Activated naive CD8-positive, alpha-beta T cell treated with anti-CD3 and anti-CD28 coated beads, Interleukin-2, amount 10 ng/mL, durations not matched to agents 7 days and 5 days (primary cell): ENCODE measurements around the gene TGOLN2. TPM values are rescaled to one million over a fixed set of nuclear protein-coding genes. Genes with fewer than 3 reads are reported as not detected.
"Not testable (repeated sequence)": the region's sequence is repeated elsewhere in the genome, so short reads cannot be mapped to it uniquely, and the experiment has no call there.

ENCODE experiments used
- ATAC-seq: fragments of 150-1000 bp; cut with Tn5 transposase; one replicate; pipeline ENCODE4 v1.10.0; 2021; ENCODE audit warnings: low read depth, moderate library complexity
- POLR2A ChIA-PET: fragments of 350-600 bp; sonication (Branson Sonifier 250); formaldehyde crosslinking; loops from one replicate; lab custom pipeline; 2021; ENCODE audit warnings: antibody characterized with exemption; lab: Charles Lee
- DNase-seq: peaks from one replicate; pipeline ENCODE4 v3.0.0; 2021
- H3K27ac Mint-ChIP-seq: one replicate; pipeline ENCODE4 v1.8.0; 2022; ENCODE audit warnings: mild to moderate bottlenecking, mixed read lengths
- H3K27me3 Mint-ChIP-seq: one replicate; pipeline ENCODE4 v1.8.0; 2022; ENCODE audit warnings: mild to moderate bottlenecking, moderate library complexity, mixed read lengths
- H3K36me3 Mint-ChIP-seq: one replicate; pipeline ENCODE4 v1.8.0; 2021; ENCODE audit warnings: mild to moderate bottlenecking, mixed read lengths
- H3K4me1 Mint-ChIP-seq: one replicate; pipeline ENCODE4 v1.8.0; 2021; ENCODE audit warnings: mixed read lengths
- H3K4me3 Mint-ChIP-seq: one replicate; pipeline ENCODE4 v1.8.0; 2022; ENCODE audit warnings: mild to moderate bottlenecking, moderate library complexity, mixed read lengths
- H3K9me3 Mint-ChIP-seq: one replicate; pipeline ENCODE4 v1.8.0; 2021; ENCODE audit warnings: mixed read lengths
- total RNA-seq, 2 experiments: library from RNA; stranded (reverse); gene quantifications; one replicate each; pipeline ENCODE4 v1.2.3, GENCODE V29; 2021

Gene TGOLN2
- total RNA-seq, 2 experiments from 2014 or later: 144 to 148 TPM

GRCh38 chr2:85329701-85330100, 1.9 kb upstream of the TGOLN2 start:
- POLR2A ChIA-PET: interaction anchor here (0.7 kb wide), 1 partner anchor 560 kb away, joined by 7 read pairs; no protein-coding TSS in a partner anchor
- not testable (repeated sequence) for H3K4me3 Mint-ChIP-seq, H3K27me3 Mint-ChIP-seq, H3K9me3 Mint-ChIP-seq, ATAC-seq, DNase-seq
- Mint-ChIP-seq H3K4me1 (peaks cover 14% of the 10 kb centered on the region), H3K27ac (peak overlapping the region; percentile 2), H3K36me3 (peaks cover 30% of the 10 kb centered on the region)

- ATAC-seq (no peak), DNase-seq (no peak)
- H3K9me3 Mint-ChIP-seq: no peaks in the 10 kb centered on the region
- H3K36me3 Mint-ChIP-seq: peaks cover 35% of the 10 kb centered on the region
- no peak overlapping the region for H3K27ac Mint-ChIP-seq
- H3K27me3 Mint-ChIP-seq: no peaks in the 10 kb centered on the region
- H3K4me1 Mint-ChIP-seq: peaks cover 18% of the 10 kb centered on the region
- H3K4me3 Mint-ChIP-seq: peak overlapping the region; percentile 9
- POLR2A ChIA-PET: interaction anchor here (1.2 to 4.6 kb wide), 2 partner anchors 108 to 211 kb away, joined by 3 to 32 read pairs; partner anchors contain the start of gene MAT2A
These were observed 1.4 kb upstream of the TGOLN2 start for GRCh38 chr2:85329181-85329651.

- H3K9me3 Mint-ChIP-seq: no peaks in the 10 kb centered on the region
- DNase-seq: peak; percentile 79
- peak; percentile 41 for ATAC-seq
- peak overlapping the region; percentile 100 for H3K27ac Mint-ChIP-seq
- H3K27me3 Mint-ChIP-seq: no peaks in the 10 kb centered on the region
- POLR2A ChIA-PET: interaction anchor here (0.7 to 4.9 kb wide), 29 partner anchors 9 to 785 kb away, joined by 3 to 84 read pairs (median 5); partner anchors contain the start of genes ELMOD3, GGCX, KCMF1 and MAT2A
- peaks cover 32% of the 10 kb centered on the region for H3K4me1 Mint-ChIP-seq
- H3K36me3 Mint-ChIP-seq: peaks cover 52% of the 10 kb centered on the region
- H3K4me3 Mint-ChIP-seq: peak overlapping the region; percentile 99
These were observed 498 bp downstream of the TGOLN2 start for GRCh38 chr2:85327160-85327821.

GRCh38 chr2:85326406-85327159, 1.2 kb downstream of the TGOLN2 start:
- H3K4me1 Mint-ChIP-seq: peaks cover 38% of the 10 kb centered on the region
- no peaks in the 10 kb centered on the region for H3K9me3 Mint-ChIP-seq
- no peaks in the 10 kb centered on the region for H3K27me3 Mint-ChIP-seq
- POLR2A ChIA-PET: interaction anchor here (0.6 to 4.9 kb wide), 28 partner anchors 8 to 1459 kb away, joined by 3 to 84 read pairs (median 5); partner anchors contain the start of genes ELMOD3, GGCX, KCMF1 and MAT2A
- H3K4me3 Mint-ChIP-seq: peak overlapping the region; percentile 99
- peak overlapping the region; percentile 100 for H3K27ac Mint-ChIP-seq
- peak; percentile 32 for ATAC-seq
- peaks cover 59% of the 10 kb centered on the region for H3K36me3 Mint-ChIP-seq
- DNase-seq: peak; percentile 61

- DNase-seq (no peak), ATAC-seq (no peak)
- peak overlapping the region; percentile 99 for H3K4me3 Mint-ChIP-seq
- peaks cover 48% of the 10 kb centered on the region for H3K4me1 Mint-ChIP-seq
- POLR2A ChIA-PET: interaction anchor here (1.0 to 4.9 kb wide), 6 partner anchors 12 to 215 kb away, joined by 4 to 35 read pairs (median 22); partner anchors contain the start of genes ELMOD3, MAT2A and RETSAT
- H3K9me3 Mint-ChIP-seq: no peaks in the 10 kb centered on the region
- no peaks in the 10 kb centered on the region for H3K27me3 Mint-ChIP-seq
- H3K27ac Mint-ChIP-seq: peak overlapping the region; percentile 100
- H3K36me3 Mint-ChIP-seq: peaks cover 70% of the 10 kb centered on the region
These were observed 2.4 kb downstream of the TGOLN2 start for GRCh38 chr2:85325466-85325811.

- H3K27ac Mint-ChIP-seq: peak overlapping the region; percentile 100
- ATAC-seq: no peak
- peaks cover 53% of the 10 kb centered on the region for H3K4me1 Mint-ChIP-seq
- peaks cover 75% of the 10 kb centered on the region for H3K36me3 Mint-ChIP-seq
- H3K9me3 Mint-ChIP-seq: no peaks in the 10 kb centered on the region
- H3K4me3 Mint-ChIP-seq: peak overlapping the region; percentile 99
- DNase-seq: no peak
- POLR2A ChIA-PET: interaction anchor here (0.7 to 4.9 kb wide), 6 partner anchors 11 to 1236 kb away, joined by 3 to 35 read pairs (median 9); partner anchors contain the start of genes ELMOD3, MAT2A and RETSAT
- no peaks in the 10 kb centered on the region for H3K27me3 Mint-ChIP-seq
These were observed 2.9 kb downstream of the TGOLN2 start for GRCh38 chr2:85324639-85325465.

GRCh38 chr2:85323988-85324367, 3.8 kb downstream of the TGOLN2 start:
- Mint-ChIP-seq H3K4me1 (peaks cover 53% of the 10 kb centered on the region), H3K36me3 (peaks cover 77% of the 10 kb centered on the region), H3K4me3 (peak overlapping the region; percentile 99), H3K27ac (peak overlapping the region; percentile 71)
- not testable (repeated sequence) for DNase-seq, H3K27me3 Mint-ChIP-seq, H3K9me3 Mint-ChIP-seq, ATAC-seq
- POLR2A ChIA-PET: interaction anchor here (0.7 to 4.9 kb wide), 6 partner anchors 10 to 870 kb away, joined by 3 to 35 read pairs (median 8); partner anchors contain the start of genes ELMOD3 and RETSAT

- Mint-ChIP-seq H3K9me3 (no peaks in the 10 kb centered on the region), H3K36me3 (peaks cover 79% of the 10 kb centered on the region), H3K27ac (peak overlapping the region; percentile 71), H3K4me1 (peaks cover 55% of the 10 kb centered on the region), H3K4me3 (peak overlapping the region; percentile 99), H3K27me3 (no peaks in the 10 kb centered on the region)
- DNase-seq: no peak
- no peak for ATAC-seq
- POLR2A ChIA-PET: interaction anchor here (0.7 to 4.9 kb wide), 7 partner anchors 9 to 871 kb away, joined by 3 to 35 read pairs (median 4); partner anchors contain the start of genes ELMOD3 and RETSAT
These were observed 4.3 kb downstream of the TGOLN2 start for GRCh38 chr2:85323351-85323987.

GRCh38 chr2:85319796-85320195, 8.0 kb downstream of the TGOLN2 start:
- peak overlapping the region; percentile 51 for H3K4me3 Mint-ChIP-seq
- ATAC-seq: no peak

GRCh38 chr2:85318222-85319074, 9.3 kb downstream of the TGOLN2 start:
- no peaks in the 10 kb centered on the region for H3K27me3 Mint-ChIP-seq
- ATAC-seq (peak; percentile 53), DNase-seq (no peak)
- H3K9me3 Mint-ChIP-seq: no peaks in the 10 kb centered on the region
- peak overlapping the region; percentile 30 for H3K4me3 Mint-ChIP-seq
- peak overlapping the region; percentile 17 for H3K27ac Mint-ChIP-seq
- H3K4me1 Mint-ChIP-seq: peaks cover 49% of the 10 kb centered on the region
- POLR2A ChIA-PET: interaction anchor here (0.6 to 3.1 kb wide), 12 partner anchors 9 to 502 kb away, joined by 3 to 23 read pairs (median 5); partner anchors contain the start of genes MAT2A, SH2D6, TGOLN2 and TMEM150A
- peaks cover 55% of the 10 kb centered on the region for H3K36me3 Mint-ChIP-seq

More at GRCh38 chr2:85319796-85320195, 8.0 kb downstream of the TGOLN2 start:
- no peak for DNase-seq
- Mint-ChIP-seq H3K4me1 (peaks cover 57% of the 10 kb centered on the region), H3K36me3 (peaks cover 65% of the 10 kb centered on the region), H3K27ac (peak overlapping the region; percentile 28), H3K27me3 (no peaks in the 10 kb centered on the region), H3K9me3 (no peaks in the 10 kb centered on the region)
- POLR2A ChIA-PET: interaction anchor here (0.6 to 3.1 kb wide), 7 partner anchors 8 to 242 kb away, joined by 3 to 23 read pairs (median 3); partner anchors contain the start of genes RETSAT and TGOLN2

- DNase-seq, H3K4me3 Mint-ChIP-seq, H3K27ac Mint-ChIP-seq, H3K9me3 Mint-ChIP-seq, H3K27me3 Mint-ChIP-seq, ATAC-seq, POLR2A ChIA-PET: not testable (repeated sequence)
- peaks cover 30% of the 10 kb centered on the region for H3K4me1 Mint-ChIP-seq
- peaks cover 33% of the 10 kb centered on the region for H3K36me3 Mint-ChIP-seq
These were observed 11.9 kb downstream of the TGOLN2 start for GRCh38 chr2:85315921-85316320.
